Stimulated activated CD8-positive, alpha-beta memory T cell treated with anti-CD3 and anti-CD28 coated beads, Interleukin-15, amount 100 ng/mL, for 4 hours (primary cell): ENCODE results near the gene COQ8B.

Experiments
- DNase-seq, 2 donors: peaks; one replicate each; pipeline ENCODE4 v3.0.0-alpha.2; 2020; ENCODE audit warnings: low read depth in 2 of 2

Gene COQ8B

DNA sequence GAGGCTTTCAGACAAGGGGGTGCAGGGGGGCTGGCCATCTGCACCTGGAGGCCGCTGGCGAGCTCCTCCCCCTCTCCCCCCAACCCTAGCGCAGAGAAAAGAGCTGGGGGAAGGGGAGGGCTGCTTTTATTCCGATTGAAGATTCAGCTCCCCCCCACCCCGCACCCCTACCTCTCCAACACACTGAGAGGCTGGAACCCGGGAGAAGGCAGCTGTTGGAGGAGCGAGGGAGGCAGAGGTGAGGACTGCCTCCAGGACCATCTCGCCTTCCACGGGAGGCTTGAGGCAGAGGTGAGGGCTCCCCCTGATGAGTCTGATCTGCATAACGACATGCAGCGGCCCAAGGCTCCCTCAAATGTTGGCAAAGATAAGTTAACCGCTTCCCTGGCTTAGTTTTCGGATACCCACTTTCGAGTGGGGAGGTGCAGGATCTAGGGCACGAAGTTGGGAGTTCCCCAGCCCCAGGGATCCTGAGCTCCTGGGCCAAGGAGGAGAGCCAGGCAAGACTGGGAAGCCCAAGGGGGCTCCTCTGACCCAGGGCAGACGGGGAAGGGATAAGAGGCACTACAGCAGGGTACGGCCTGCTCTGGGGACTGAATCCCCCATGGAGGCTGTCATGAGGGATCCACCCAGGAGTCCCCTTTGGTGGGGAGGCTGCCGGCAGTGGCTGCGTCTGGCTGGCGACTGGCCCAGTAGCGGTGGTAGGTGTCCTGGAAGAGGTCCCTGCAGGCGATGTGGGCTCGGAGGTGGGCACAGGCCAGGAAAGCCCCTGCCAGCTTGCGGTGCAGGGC, 25.1 kb downstream of the COQ8B start:
- DNase-seq = no peak

DNA sequence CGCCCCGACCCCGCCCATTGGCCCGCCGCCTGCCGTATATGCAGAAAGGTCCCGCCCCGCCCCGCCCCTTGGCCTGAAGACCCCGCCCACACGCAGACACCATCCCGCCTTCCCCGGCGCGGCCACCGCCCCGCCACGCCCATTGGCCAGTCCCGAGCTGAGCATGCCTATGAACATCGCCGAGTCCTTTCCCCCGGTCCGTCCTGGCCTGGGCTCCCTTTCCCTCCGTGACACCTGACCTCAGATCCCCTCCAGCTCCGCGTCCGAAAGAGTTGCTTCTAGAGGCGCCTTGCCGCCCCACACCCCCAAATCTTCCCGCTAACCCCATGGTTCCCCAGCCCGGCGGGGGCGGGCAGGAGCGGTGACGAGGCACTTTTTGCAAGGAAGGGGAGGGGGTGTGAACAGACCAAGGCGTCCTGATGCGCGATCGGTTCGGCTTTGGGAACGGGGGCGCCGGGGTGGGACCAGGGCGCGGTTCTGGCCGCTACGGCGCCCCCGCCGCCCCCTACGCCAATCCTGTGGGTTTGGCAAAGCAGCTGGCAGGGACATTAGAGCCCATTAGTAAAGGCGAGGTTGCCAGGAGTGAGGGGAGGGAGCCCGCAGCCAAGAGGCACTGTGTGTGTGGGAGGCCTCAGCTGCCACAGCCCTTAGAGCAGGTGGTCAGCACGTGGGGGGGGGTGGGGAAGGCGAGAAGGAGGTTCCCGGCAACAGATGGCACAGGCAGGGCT, 25.8 kb downstream of the COQ8B start:
- peak; percentile 73 to 76 for DNase-seq

- DNase-seq = no peak
Observed at GRCh38 chr19:40690050-40690692, 26.5 kb downstream of the COQ8B start, which contains the start of gene NUMBL. TSS of gene NUMBL (minus strand) at chr19:40690651. CDS start at chr19:40690483, 168 bp downstream.

DNA sequence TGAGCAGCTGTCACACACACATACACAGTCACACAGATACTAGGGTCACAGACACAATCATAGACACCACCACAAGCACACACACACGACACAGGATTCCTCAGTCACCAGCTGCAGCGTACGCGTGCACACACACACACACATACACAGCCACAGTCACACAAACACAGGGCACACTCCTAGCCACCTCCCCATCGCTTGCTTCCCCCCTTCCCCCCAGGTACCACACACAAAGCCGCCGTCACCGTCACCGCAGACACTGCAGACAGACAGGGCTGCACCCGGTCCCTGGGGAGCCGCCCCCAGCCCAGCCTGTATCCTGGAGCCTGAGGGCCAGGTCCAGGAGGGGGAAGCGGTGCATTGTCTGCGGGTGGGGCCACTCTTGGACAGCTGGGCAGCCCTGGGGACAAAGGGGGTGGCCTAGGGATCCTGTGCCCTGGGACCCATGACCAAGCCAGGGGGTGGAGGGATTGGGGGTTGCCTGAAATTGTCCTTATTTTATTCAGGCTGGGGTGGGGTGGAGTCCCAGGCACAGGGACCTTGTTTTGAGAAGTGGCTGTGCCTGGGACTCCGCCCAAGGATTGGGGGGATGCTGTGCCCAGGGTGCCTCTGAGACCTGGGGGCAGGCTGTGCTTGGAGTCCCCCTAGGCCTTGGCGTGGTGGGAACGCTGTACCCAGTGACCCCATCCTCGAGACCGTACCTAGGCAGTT, 27.2 kb downstream of the COQ8B start:
- no peak for DNase-seq

GRCh38 chr19:40688987-40689338, 27.7 kb downstream of the COQ8B start:
- DNase-seq = no peak

GRCh38 chr19:40688309-40688708, 28.4 kb downstream of the COQ8B start:
- no peak for DNase-seq

DNA sequence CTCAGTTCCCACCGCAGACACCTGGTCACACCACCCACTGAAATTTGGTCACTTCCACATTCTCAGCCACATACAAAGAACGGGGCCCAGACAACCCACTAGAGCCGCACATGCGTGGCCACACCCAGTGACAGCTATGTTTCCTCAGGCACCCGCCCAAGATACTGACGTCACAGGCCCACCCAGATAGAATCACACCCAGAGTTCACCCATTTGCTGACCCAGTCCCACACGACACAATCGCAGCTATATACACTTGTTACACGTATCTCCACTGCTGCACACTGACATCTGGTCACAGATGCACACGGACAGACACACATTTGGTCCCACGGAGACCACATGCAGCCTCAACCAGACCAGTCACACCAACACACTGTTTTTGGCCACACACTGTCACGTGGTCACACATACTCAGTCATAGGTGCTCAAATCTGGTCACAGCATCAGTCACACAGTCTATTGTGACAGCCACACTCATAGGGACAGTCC, 29.1 kb downstream of the COQ8B start:
- DNase-seq = no peak

DNA sequence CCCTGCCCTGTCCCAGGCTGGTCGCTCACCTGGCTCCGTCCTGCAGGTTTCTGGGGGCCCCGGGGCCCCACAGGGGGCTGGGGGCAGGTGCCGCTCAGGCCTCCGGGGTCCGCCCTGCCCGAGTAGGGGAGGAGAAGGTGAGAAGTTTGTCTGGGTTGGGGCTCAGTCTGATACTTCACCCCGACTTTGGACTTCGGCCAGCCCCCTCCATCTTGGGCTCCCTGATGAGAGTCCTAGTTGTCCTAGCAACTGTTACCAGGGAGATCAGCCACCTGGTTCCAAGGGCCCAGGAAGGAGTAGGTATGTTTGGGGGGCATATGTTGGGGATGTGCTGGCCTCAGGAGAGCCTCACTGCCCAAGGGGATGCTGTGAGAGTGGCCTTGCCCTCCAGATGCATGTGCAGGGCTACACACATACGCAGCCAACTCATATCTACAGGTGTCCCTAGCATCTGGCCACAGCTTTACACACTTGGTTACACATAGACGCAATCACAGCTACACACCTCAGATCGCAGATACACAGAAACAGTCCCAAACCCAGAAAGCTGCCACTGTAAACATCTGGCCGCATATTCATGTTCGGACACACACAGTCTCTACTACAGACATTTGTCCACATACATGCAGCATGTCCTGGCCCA, 29.7 kb downstream of the COQ8B start:
- no peak for DNase-seq

DNA sequence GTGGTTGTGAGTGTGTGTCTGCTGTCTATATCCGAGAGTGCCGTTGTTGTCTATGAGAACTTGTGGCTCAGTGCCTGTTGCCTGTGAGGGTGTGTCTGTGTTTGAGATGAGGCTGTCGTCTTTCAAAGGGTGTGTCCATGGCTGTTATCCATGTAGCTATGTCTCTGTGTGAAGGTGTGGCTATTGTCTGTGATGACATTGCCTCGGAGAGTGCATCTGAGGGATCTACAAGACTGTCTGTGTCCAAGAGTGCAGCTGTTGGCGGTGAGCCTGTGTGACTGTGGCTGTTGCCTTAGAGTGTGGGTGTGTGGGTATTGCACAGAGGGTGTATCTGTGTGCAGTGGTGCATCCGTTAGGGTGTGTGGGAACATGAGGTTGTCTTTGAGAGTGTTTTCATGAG, 31.1 kb downstream of the COQ8B start:
- DNase-seq = no peak

DNA sequence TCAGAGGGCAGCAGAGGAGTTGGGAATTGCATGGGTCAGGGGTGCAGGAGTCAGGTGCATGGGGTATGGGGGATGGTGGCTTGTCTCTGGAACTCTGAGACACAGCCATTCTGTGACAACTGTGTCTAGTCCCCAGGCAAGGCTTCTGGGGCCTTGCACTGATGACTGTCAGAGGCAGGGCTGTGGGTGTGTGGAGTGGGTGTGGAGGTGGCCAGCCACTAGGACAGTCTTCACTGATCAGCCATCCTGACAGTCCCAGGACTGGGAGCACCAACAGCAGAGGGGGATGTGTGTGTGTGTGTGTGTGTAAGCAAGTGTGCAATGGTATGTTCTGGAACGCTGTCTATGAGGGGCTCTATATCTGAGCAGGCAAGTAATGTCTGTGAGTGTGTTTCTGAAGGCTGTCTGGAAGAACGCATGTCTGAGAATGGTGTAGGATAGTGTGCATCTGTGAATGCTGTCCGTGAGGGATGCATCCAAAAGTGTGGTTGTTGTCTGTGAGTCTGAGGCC, 31.6 kb downstream of the COQ8B start:
- DNase-seq = no peak

GRCh38 chr19:40684280-40684679, 32.4 kb downstream of the COQ8B start:
- no peak for DNase-seq

DNA sequence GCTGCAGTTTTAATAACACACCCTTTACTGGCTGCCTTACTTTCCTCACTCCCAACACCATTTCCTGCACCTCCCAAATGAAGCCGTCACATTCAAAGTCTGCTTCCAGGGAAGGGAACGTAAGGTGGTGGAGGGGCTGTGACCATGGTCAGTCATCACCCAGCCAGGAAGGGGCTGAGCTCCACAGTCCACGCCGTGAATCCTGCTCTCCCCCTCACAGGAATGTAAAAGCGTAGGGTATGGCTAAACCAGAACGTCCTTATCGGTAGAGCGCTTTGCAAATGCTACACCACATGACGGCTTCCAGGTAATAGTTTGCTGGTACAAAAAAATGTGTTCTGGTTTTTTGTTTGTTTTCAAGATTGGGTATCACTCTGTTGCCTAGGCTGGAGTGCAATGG, 33.2 kb downstream of the COQ8B start:
- no peak for DNase-seq

DNA sequence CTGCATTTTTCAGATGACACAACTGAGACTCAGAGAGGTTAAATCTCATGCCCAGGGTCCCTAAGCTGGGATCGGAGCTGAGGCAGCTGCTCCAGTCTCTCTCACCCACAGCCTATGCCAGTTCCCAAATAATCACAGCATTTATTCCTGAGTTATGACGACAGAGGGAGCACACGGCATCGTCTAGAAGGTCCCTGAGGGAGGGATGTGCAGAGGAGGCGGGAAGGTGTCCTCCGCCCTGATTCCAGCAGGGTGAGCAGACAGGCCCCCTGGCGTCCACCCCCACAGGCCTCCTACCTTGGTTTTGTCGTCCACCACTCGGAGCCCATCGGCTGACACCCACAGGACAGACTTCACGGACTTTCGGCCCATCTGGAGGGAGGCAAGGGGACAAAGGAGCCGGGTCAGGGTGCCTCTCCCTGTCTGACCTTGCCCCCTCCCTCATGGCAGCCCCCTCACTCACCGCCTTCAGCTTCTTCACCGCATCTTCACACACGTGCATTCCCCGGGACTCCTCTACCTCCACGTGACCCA, 34.2 kb downstream of the COQ8B start:
- no peak for DNase-seq

GRCh38 chr19:40681039-40681438, 35.6 kb downstream of the COQ8B start:
- DNase-seq = no peak

- DNase-seq = no peak
Observed at GRCh38 chr19:40677156-40677555, 39.5 kb downstream of the COQ8B start.

GRCh38 chr19:40674291-40674690, 42.4 kb downstream of the COQ8B start:
- DNase-seq = no peak

- DNase-seq = no peak
Observed at GRCh38 chr19:40673397-40673796, 43.3 kb downstream of the COQ8B start.

GRCh38 chr19:40672573-40673299, 44.0 kb downstream of the COQ8B start:
- no peak for DNase-seq

DNA sequence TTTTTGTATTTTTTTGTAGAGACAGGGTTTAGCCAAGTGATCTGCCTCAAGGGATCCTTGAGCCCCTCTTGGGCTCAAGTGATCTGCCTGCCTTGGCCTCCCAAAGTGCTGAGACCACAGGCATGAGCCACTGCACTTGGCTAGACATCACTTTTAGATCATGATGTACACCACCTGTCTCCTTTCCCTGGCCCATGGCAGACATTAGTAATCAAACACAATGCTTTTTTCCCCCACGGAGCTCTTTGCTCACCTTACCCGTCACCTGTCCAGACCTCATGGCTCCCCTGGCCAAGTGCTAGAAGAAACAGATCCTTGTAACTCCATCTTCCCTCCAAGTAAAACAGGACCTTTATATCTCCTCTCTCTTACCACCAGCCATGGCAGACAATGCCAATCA, 44.6 kb downstream of the COQ8B start:
- DNase-seq = no peak

- DNase-seq = no peak
Observed at GRCh38 chr19:40671404-40671803, 45.3 kb downstream of the COQ8B start.
